Activated T-helper 1 cell treated with anti-CD3 and anti-CD28 coated beads, Interleukin-12 subunit alpha, Interleukin-12 subunit beta, Interleukin-2, Interleukin-4 antibody, amounts not matched to agents 30 ng/mL and 10 ng/mL and 1 ng/mL, durations not matched to agents 14 hours and 24 hours and 36 hours (primary cell): ENCODE results near the gene PWP1. TPM values are rescaled to one million over a fixed set of nuclear protein-coding genes. Genes with fewer than 3 reads are reported as not detected.

Experiments
- DNase-seq: peaks from one replicate; pipeline ENCODE4 v3.0.0; 2021; ENCODE audit warnings: low spot score
- H3K27ac Mint-ChIP-seq: one replicate; pipeline ENCODE4 v1.8.0; 2021; ENCODE audit warnings: mild to moderate bottlenecking, mixed read lengths
- H3K27me3 Mint-ChIP-seq: one replicate; pipeline ENCODE4 v1.8.0; 2022; ENCODE audit warnings: mild to moderate bottlenecking, moderate library complexity, mixed read lengths; ENCODE audit not compliant: insufficient read depth
- H3K36me3 Mint-ChIP-seq: one replicate; pipeline ENCODE4 v1.8.0; 2021; ENCODE audit warnings: low read depth, mixed read lengths
- H3K4me1 Mint-ChIP-seq: one replicate; pipeline ENCODE4 v1.8.0; 2021; ENCODE audit warnings: low read depth, mixed read lengths
- H3K4me3 Mint-ChIP-seq: one replicate; pipeline ENCODE4 v1.8.0; 2021; ENCODE audit warnings: mild to moderate bottlenecking, moderate library complexity, mixed read lengths
- H3K9me3 Mint-ChIP-seq: one replicate; pipeline ENCODE4 v1.8.0; 2021; ENCODE audit warnings: mixed read lengths
- intact Hi-C: fragments of 100-400 bp; cut with micrococcal nuclease; formaldehyde crosslinking; loops from one replicate; pipeline ENCODE4 v1.15.1; 2024
- total RNA-seq: library from RNA; stranded (reverse); gene quantifications from 2 replicates; pipeline ENCODE4 v1.2.3, GENCODE V29; 2022

PWP1 gene
- 54.4 and 57.1 TPM in 2 replicates for total RNA-seq

- peaks cover 36% of the 10 kb centered on the region for H3K4me1 Mint-ChIP-seq
- peak; percentile 95 for DNase-seq
- peaks cover 28% of the 10 kb centered on the region for H3K36me3 Mint-ChIP-seq
- peak within 1 kb of the TSS; percentile 96 for H3K4me3 Mint-ChIP-seq
- H3K27ac Mint-ChIP-seq, result peak within 1 kb of the TSS; percentile 97
- H3K9me3 Mint-ChIP-seq, result no peaks in the 10 kb centered on the region
- intact Hi-C loops, result loop anchor here (1.0 to 5.0 kb wide), 7 partner anchors 76 to 1792 kb away; partner anchors contain the start of genes ALKBH2, CRY1, FICD and KCTD10
- H3K27me3 Mint-ChIP-seq, result no peaks in the 10 kb centered on the region
Observed at GRCh38 chr12:107685360-107686248, at the start of gene PWP1. Gene PWP1, plus strand, starts transcription at chr12:107685799. Its CDS starts 101 bp downstream, at chr12:107685900.

GRCh38 chr12:107641154-107641553 lies 44.4 kb upstream of the PWP1 start:
- intact Hi-C loops, result no loop called here
- H3K9me3 Mint-ChIP-seq, result no peaks in the 10 kb centered on the region
- DNase-seq, result no peak
- no peak overlapping the region for H3K27ac Mint-ChIP-seq
- no peaks in the 10 kb centered on the region for H3K4me1 Mint-ChIP-seq
- H3K4me3 Mint-ChIP-seq, result no peak overlapping the region
- H3K27me3 Mint-ChIP-seq, result no peaks in the 10 kb centered on the region
- peaks cover 5% of the 10 kb centered on the region for H3K36me3 Mint-ChIP-seq

GRCh38 chr12:107642240-107642639 lies 43.4 kb upstream of the PWP1 start:
- no peak for DNase-seq
- intact Hi-C loops, result no loop called here
- Mint-ChIP-seq H3K27ac (no peak overlapping the region), H3K4me3 (no peak overlapping the region), H3K9me3 (no peaks in the 10 kb centered on the region), H3K36me3 (peaks cover 5% of the 10 kb centered on the region), H3K4me1 (no peaks in the 10 kb centered on the region), H3K27me3 (no peaks in the 10 kb centered on the region)

GRCh38 chr12:107645630-107646333 lies 39.8 kb upstream of the PWP1 start:
- no peaks in the 10 kb centered on the region for H3K27me3 Mint-ChIP-seq
- no peaks in the 10 kb centered on the region for H3K4me1 Mint-ChIP-seq
- H3K9me3 Mint-ChIP-seq, result no peaks in the 10 kb centered on the region
- DNase-seq, result no peak
- H3K4me3 Mint-ChIP-seq, result no peak overlapping the region
- H3K36me3 Mint-ChIP-seq, result peaks cover 3% of the 10 kb centered on the region
- no peak overlapping the region for H3K27ac Mint-ChIP-seq
- intact Hi-C loops, result no loop called here

GRCh38 chr12:107646436-107646835 lies 39.2 kb upstream of the PWP1 start:
- Mint-ChIP-seq H3K36me3 (peaks cover 3% of the 10 kb centered on the region), H3K4me3 (no peak overlapping the region)
- intact Hi-C loops, result no loop called here

GRCh38 chr12:107649661-107650061 lies 35.9 kb upstream of the PWP1 start:
- no peak for DNase-seq
- intact Hi-C loops, result no loop called here
- H3K4me1 Mint-ChIP-seq, result peaks cover 4% of the 10 kb centered on the region
- H3K27me3 Mint-ChIP-seq, result no peaks in the 10 kb centered on the region
- peak overlapping the region; percentile 40 for H3K27ac Mint-ChIP-seq
- no peak overlapping the region for H3K4me3 Mint-ChIP-seq
- H3K36me3 Mint-ChIP-seq, result peaks cover 3% of the 10 kb centered on the region
- H3K9me3 Mint-ChIP-seq, result no peaks in the 10 kb centered on the region

More at GRCh38 chr12:107646436-107646835, 39.2 kb upstream of the PWP1 start:
- H3K9me3 Mint-ChIP-seq, result no peaks in the 10 kb centered on the region
- no peaks in the 10 kb centered on the region for H3K27me3 Mint-ChIP-seq
- DNase-seq, result no peak
- no peak overlapping the region for H3K27ac Mint-ChIP-seq
- H3K4me1 Mint-ChIP-seq, result no peaks in the 10 kb centered on the region

- Mint-ChIP-seq H3K36me3 (peaks cover 3% of the 10 kb centered on the region), H3K4me3 (no peak overlapping the region), H3K27me3 (no peaks in the 10 kb centered on the region), H3K27ac (no peak overlapping the region), H3K4me1 (peaks cover 4% of the 10 kb centered on the region), H3K9me3 (no peaks in the 10 kb centered on the region)
- no peak for DNase-seq
- intact Hi-C loops, result no loop called here
Observed at GRCh38 chr12:107650977-107651376, 34.6 kb upstream of the PWP1 start.

GRCh38 chr12:107651571-107652449 lies 33.8 kb upstream of the PWP1 start:
- H3K36me3 Mint-ChIP-seq, result peaks cover 3% of the 10 kb centered on the region
- no peak overlapping the region for H3K4me3 Mint-ChIP-seq
- H3K27ac Mint-ChIP-seq, result no peak overlapping the region
- H3K4me1 Mint-ChIP-seq, result peaks cover 4% of the 10 kb centered on the region
- no peaks in the 10 kb centered on the region for H3K9me3 Mint-ChIP-seq
- intact Hi-C loops, result no loop called here
- DNase-seq, result no peak
- H3K27me3 Mint-ChIP-seq, result no peaks in the 10 kb centered on the region

- no peak overlapping the region for H3K27ac Mint-ChIP-seq
Observed at GRCh38 chr12:107653519-107653918, 32.1 kb upstream of the PWP1 start.

GRCh38 chr12:107654873-107655272 lies 30.7 kb upstream of the PWP1 start:
- intact Hi-C loops, result no loop called here
- no peaks in the 10 kb centered on the region for H3K27me3 Mint-ChIP-seq
- H3K4me1 Mint-ChIP-seq, result peaks cover 4% of the 10 kb centered on the region
- no peak overlapping the region for H3K27ac Mint-ChIP-seq
- no peak overlapping the region for H3K4me3 Mint-ChIP-seq
- DNase-seq, result no peak
- H3K36me3 Mint-ChIP-seq, result peaks cover 8% of the 10 kb centered on the region
- no peaks in the 10 kb centered on the region for H3K9me3 Mint-ChIP-seq

More at GRCh38 chr12:107653519-107653918, 32.1 kb upstream of the PWP1 start:
- Mint-ChIP-seq H3K4me1 (peaks cover 4% of the 10 kb centered on the region), H3K9me3 (no peaks in the 10 kb centered on the region), H3K27me3 (no peaks in the 10 kb centered on the region), H3K4me3 (no peak overlapping the region), H3K36me3 (peaks cover 5% of the 10 kb centered on the region)
- DNase-seq, result no peak
- intact Hi-C loops, result no loop called here

- Mint-ChIP-seq H3K4me1 (peaks cover 4% of the 10 kb centered on the region), H3K9me3 (no peaks in the 10 kb centered on the region), H3K27ac (no peak overlapping the region), H3K4me3 (no peak overlapping the region), H3K27me3 (no peaks in the 10 kb centered on the region), H3K36me3 (peaks cover 8% of the 10 kb centered on the region)
- intact Hi-C loops, result no loop called here
- no peak for DNase-seq
Observed at GRCh38 chr12:107655281-107656065, 30.1 kb upstream of the PWP1 start.

GRCh38 chr12:107656302-107656701 lies 29.3 kb upstream of the PWP1 start:
- no peaks in the 10 kb centered on the region for H3K27me3 Mint-ChIP-seq
- H3K9me3 Mint-ChIP-seq, result no peaks in the 10 kb centered on the region
- H3K36me3 Mint-ChIP-seq, result peaks cover 8% of the 10 kb centered on the region
- DNase-seq, result no peak
- intact Hi-C loops, result no loop called here
- H3K4me1 Mint-ChIP-seq, result peaks cover 4% of the 10 kb centered on the region
- no peak overlapping the region for H3K4me3 Mint-ChIP-seq
- no peak overlapping the region for H3K27ac Mint-ChIP-seq
